GM20000 (cell line): ENCODE measurements around the gene CRHR2.

Source experiments
- DNase-seq: peaks from one replicate; pipeline ENCODE4 v3.0.0; 2012; ENCODE audit warnings: low spot score
- CTCF ChIP-seq: IDR thresholded peaks from 2 replicates; pipeline ENCODE4 v1.5.1; 2012; ENCODE audit warnings: mild to moderate bottlenecking, control low read depth; ENCODE audit errors: extremely low read depth, missing control alignments

Gene CRHR2

GRCh38 chr7:30707391-30708357 lies 25.4 kb upstream of the CRHR2 start:
- DNase-seq, result no peak
- no peak for TF ChIP-seq CTCF

- no peak for TF ChIP-seq CTCF
Observed at GRCh38 chr7:30706908-30707307, 24.7 kb upstream of the CRHR2 start.

GRCh38 chr7:30706316-30706715 lies 24.1 kb upstream of the CRHR2 start:
- DNase-seq, result no peak
- TF ChIP-seq CTCF, result no peak

More at GRCh38 chr7:30706908-30707307, 24.7 kb upstream of the CRHR2 start:
- no peak for DNase-seq

GRCh38 chr7:30705596-30705995 lies 23.3 kb upstream of the CRHR2 start:
- DNase-seq, result no peak
- TF ChIP-seq CTCF, result no peak

- TF ChIP-seq CTCF, result no peak
Observed at GRCh38 chr7:30705008-30705407, 22.8 kb upstream of the CRHR2 start.

GRCh38 chr7:30703756-30704155 lies 21.5 kb upstream of the CRHR2 start:
- TF ChIP-seq CTCF, result no peak
- no peak for DNase-seq

More at GRCh38 chr7:30705008-30705407, 22.8 kb upstream of the CRHR2 start:
- no peak for DNase-seq

- no peak for DNase-seq
Observed at GRCh38 chr7:30702200-30702599, 19.9 kb upstream of the CRHR2 start.

More at GRCh38 chr7:30702200-30702599, 19.9 kb upstream of the CRHR2 start:
- TF ChIP-seq CTCF, result no peak
